Stimulated activated CD4-positive, alpha-beta T cell treated with anti-CD3 and anti-CD28 coated beads, Interleukin-4, amount 100 ng/mL, for 48 hours (primary cell): Measurements from ENCODE around the gene NDRG3.
"Not testable (repeated sequence)": the region's sequence is repeated elsewhere in the genome, so short reads cannot be mapped to it uniquely, and the experiment has no call there.

Experiments used
- DNase-seq, 2 donors: peaks; one replicate each; pipeline ENCODE4 v3.0.0-alpha.2; 2020; ENCODE audit warnings: low read depth in 2 of 2

NDRG3 gene

GRCh38 chr20:36687850-36688249 is 58.0 kb downstream of the NDRG3 start:
- DNase-seq = no peak

GRCh38 chr20:36686944-36687343 is 58.9 kb downstream of the NDRG3 start:
- DNase-seq = no peak

- no peak for DNase-seq
These were observed 59.4 kb downstream of the NDRG3 start for GRCh38 chr20:36686504-36686903.

- no peak for DNase-seq
These were observed 61.1 kb downstream of the NDRG3 start for GRCh38 chr20:36684747-36685146.

GRCh38 chr20:36682311-36682710 is 63.6 kb downstream of the NDRG3 start:
- DNase-seq = no peak

- no peak for DNase-seq
These were observed 68.5 kb downstream of the NDRG3 start for GRCh38 chr20:36677422-36677771.

- no peak for DNase-seq
These were observed 69.0 kb downstream of the NDRG3 start for GRCh38 chr20:36676701-36677421.

GRCh38 chr20:36675545-36675944 is 70.3 kb downstream of the NDRG3 start:
- DNase-seq = not testable (repeated sequence)

- DNase-seq = no peak
These were observed 72.9 kb downstream of the NDRG3 start for GRCh38 chr20:36672991-36673390.

GRCh38 chr20:36670665-36671357 is 75.1 kb downstream of the NDRG3 start:
- DNase-seq = no peak

GRCh38 chr20:36666181-36666740 is 79.6 kb downstream of the NDRG3 start:
- no peak for DNase-seq

GRCh38 chr20:36663031-36663430 is 82.9 kb downstream of the NDRG3 start:
- no peak for DNase-seq

- no peak for DNase-seq
These were observed 87.6 kb downstream of the NDRG3 start for GRCh38 chr20:36658300-36658699.

GRCh38 chr20:36656733-36657132 is 89.2 kb downstream of the NDRG3 start:
- DNase-seq = no peak

- no peak for DNase-seq
These were observed 90.9 kb downstream of the NDRG3 start for GRCh38 chr20:36655004-36655403.

GRCh38 chr20:36654506-36654905 is 91.4 kb downstream of the NDRG3 start:
- no peak for DNase-seq

GRCh38 chr20:36653456-36653855 is 92.4 kb downstream of the NDRG3 start:
- no peak for DNase-seq

GRCh38 chr20:36647196-36648121 is 98.4 kb downstream of the NDRG3 start:
- DNase-seq = no peak

GRCh38 chr20:36646678-36647077 is 99.2 kb downstream of the NDRG3 start:
- no peak for DNase-seq

GRCh38 chr20:36645998-36646397 is 99.9 kb downstream of the NDRG3 start, which contains the start of gene SLA2:
TSS of gene SLA2 (minus strand) at chr20:36646196. CDS start at chr20:36641335, 4,861 bp downstream.
- peak; percentile 26 to 41 for DNase-seq

GRCh38 chr20:36645353-36645752 is 100.5 kb downstream of the NDRG3 start:
- DNase-seq = no peak

- DNase-seq = peak; percentile 15 to 38
These were observed 101.2 kb downstream of the NDRG3 start for GRCh38 chr20:36644706-36645095.
